Stimulated activated CD4-positive, alpha-beta T cell treated with anti-CD3 and anti-CD28 coated beads, Interleukin-12 subunit alpha, Interleukin-12 subunit beta, amount 100 ng/mL, for 48 hours (primary cell): ENCODE results near the gene MED1.

Source experiments
- DNase-seq, 3 donors: peaks; one replicate each; pipeline ENCODE4 v3.0.0-alpha.2; 2020; ENCODE audit warnings: low read depth in 2 of 3, low spot score in 1 of 3

The MED1 gene

DNA sequence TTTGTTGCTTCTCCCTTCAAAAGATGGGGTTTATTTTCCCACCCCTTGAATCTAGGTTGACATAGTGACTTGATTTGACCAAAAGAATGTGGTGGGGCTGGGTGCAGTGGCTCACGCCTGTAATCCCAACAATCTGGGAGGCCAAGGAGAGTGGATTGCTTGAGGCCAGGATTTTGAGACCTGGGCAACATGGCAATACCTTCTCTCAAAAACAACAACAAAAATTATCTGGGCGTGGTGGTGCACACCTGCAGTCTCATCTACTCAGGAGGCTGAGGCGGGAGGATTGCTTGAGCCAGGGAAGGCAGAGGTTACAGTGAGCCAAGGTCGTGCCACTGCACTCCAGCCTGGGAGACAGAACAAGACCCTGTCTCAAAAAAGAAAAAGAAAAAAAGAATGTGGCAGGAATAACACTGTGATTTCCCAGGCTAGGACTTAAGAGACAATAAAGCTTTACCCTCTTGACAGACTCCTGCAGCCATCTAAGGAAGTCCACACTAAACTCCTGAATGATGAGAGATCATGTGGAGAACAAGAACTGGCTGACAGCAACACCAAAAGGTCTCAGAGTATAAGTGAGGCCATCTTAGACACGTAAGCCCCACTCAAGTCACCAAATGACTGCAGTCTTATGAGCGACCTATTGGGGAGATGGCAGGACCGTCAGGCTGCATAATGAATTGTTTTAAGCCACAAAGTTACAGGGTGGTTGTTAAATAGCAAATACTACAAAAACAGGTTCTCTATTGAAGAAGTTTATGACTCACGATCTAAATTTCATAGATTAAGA, 86.6 kb downstream of the MED1 start:
- no peak for DNase-seq

DNA sequence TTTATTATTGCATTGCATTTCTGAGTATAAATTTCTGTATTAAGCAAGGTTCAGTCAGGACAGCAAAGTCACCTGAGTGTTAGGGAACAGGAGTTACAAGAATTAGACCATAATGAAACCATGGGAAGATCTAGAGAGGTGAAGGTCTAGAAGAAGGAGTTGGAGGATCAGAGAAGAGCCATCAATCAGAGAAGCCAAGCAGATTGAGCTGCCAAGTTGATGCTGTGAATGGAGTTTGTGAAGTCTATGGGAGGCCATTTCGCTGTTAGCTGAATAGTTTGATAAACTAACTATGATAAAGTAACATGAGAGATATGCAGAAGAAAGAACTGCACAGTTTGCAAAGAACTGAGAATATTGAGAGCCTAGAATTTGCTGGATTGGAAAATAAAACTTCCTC, 90.0 kb downstream of the MED1 start:
- DNase-seq = no peak

DNA sequence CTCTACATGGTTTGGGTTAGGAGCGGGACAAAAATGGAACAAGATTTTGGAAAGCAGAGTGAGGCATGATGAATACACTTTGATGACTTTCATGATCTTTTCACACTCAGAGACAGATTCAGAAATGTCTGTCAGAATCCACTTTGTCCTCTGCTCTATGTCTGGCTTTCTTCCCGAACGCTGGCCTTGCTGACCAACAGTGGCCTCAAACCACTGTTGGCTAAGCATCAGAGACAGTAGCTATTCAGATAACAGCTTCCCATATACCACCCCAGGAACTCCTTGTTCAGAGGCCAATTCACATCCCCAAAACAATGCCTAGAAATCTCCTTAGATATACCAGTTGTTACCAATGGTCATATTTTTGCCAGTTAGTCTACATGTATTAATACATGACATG, 90.5 kb downstream of the MED1 start:
- no peak for DNase-seq

DNA sequence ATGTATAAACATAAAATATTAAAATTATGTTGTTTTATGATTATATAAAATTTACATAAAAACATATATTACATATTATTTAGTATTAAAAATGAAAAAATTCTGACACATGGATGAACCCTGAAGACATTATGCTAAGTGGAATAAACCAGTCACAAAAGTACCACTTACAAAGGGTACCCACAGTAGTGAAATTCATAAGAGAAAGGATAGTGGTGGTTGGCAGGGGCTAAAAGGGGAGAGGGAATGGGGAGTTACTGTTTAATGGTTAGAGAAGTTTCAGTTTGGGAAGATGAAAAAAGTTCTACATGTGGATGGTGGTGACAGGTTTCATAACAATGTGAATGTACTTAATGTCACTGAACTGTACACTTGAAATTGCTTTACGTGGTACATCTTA, 91.1 kb downstream of the MED1 start:
- no peak for DNase-seq

- no peak for DNase-seq
Observed at GRCh38 chr17:39357986-39358385, 93.1 kb downstream of the MED1 start.

DNA sequence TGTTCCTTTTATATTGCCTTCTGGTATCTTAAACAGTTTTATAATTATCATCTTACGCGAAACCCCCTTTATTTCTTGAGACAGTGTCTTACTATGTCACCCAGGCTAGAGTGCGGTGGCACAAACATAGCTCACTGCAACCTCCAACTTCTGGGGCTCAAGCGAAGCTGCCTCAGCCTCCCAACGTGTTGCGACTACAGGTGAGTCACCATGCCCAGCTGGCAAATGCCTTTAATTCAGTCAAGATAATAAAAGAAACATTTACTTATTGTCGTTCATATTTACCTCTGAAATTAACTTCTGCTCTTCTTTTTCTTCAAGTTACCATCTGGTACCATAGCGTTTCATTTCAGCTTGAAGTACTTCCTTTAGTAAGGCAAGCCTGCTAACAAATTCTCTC, 93.6 kb downstream of the MED1 start:
- DNase-seq = no peak
